Astrocyte of the spinal cord (primary cell): ENCODE results near the gene RNASEH1.

ENCODE experiments used
- DNase-seq: peaks from one replicate; pipeline ENCODE4 v3.0.0; 2011; ENCODE audit warnings: low read depth, low spot score
- H3K4me3 ChIP-seq: 2 replicates; pipeline ENCODE4 v1.5.1; 2011; ENCODE audit warnings: low read depth, mild to moderate bottlenecking, low read length, moderate library complexity
- CTCF ChIP-seq: IDR thresholded peaks from 2 replicates; pipeline ENCODE4 v1.5.1; 2012; ENCODE audit warnings: low read depth, mild to moderate bottlenecking, low read length, inconsistent platforms
- in situ Hi-C: cut with HindIII; loops from 2 replicates; pipeline ENCODE4 v1.10.0; 2017; ENCODE audit warnings: low sequenced_read_pairs

Gene RNASEH1

GRCh38 chr2:3603536-3604206 lies 45.5 kb upstream of the RNASEH1 start:
- no peak for TF ChIP-seq CTCF
- no peak overlapping the region for H3K4me3 ChIP-seq
- in situ Hi-C loops = no loop called here
- no peak for DNase-seq

GRCh38 chr2:3602553-3603339 lies 44.6 kb upstream of the RNASEH1 start:
- in situ Hi-C loops = no loop called here
- no peak for DNase-seq
- TF ChIP-seq CTCF = no peak
- H3K4me3 ChIP-seq = no peak overlapping the region

- TF ChIP-seq CTCF = no peak
- in situ Hi-C loops = no loop called here
- H3K4me3 ChIP-seq = no peak overlapping the region
- DNase-seq = no peak
Measured at GRCh38 chr2:3601561-3602271, 43.6 kb upstream of the RNASEH1 start.

GRCh38 chr2:3600256-3600855 lies 42.2 kb upstream of the RNASEH1 start:
- no peak for TF ChIP-seq CTCF
- no peak overlapping the region for H3K4me3 ChIP-seq
- DNase-seq = no peak
- in situ Hi-C loops = no loop called here

GRCh38 chr2:3598912-3599854 lies 41.0 kb upstream of the RNASEH1 start:
- no peak overlapping the region for H3K4me3 ChIP-seq
- TF ChIP-seq CTCF = no peak
- DNase-seq = no peak
- in situ Hi-C loops = no loop called here
